Measurements from ENCODE around the gene ARMC10.
"Not testable (repeated sequence)": the region's sequence is repeated elsewhere in the genome, so short reads cannot be mapped to it uniquely, and the experiment has no call there.

Gene ARMC10

GRCh38 chr7:103129702-103130549, 55.0 kb downstream of the ARMC10 start:
- DNase-seq: no peak

GRCh38 chr7:103130901-103131624, 56.1 kb downstream of the ARMC10 start:
- DNase-seq: no peak

DNA sequence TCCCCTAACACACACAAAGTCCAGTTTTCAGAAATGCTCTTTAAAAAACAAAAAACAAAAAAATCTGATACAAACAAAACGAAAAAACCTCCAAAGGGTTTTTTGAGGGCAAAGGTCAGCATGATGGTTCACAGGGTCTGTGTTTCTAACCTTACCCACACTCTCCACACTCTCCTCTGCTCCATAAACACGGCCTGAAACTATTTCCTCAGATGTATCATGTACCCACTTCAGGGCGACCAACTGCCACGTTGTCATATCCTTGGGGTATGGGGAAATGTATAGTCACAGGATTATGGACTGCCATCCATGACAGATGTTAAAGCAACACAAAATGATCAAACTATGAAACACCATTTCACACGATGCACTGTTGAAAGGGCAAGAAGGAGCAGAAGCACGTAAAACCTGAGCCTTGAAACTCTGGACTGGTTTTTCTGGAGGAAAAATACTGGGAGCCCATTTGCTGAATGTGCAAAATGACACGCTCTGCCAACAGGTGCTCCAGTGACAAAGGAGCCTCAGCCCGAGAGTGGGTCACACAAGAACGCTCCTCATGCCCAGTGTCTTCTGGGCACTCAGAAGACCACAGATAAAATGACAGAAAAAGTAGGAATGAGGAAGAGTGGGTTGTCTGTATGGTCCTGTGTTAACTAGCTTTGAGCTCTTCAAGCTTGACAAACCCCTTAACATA, 58.2 kb downstream of the ARMC10 start:
- no peak for DNase-seq

DNA sequence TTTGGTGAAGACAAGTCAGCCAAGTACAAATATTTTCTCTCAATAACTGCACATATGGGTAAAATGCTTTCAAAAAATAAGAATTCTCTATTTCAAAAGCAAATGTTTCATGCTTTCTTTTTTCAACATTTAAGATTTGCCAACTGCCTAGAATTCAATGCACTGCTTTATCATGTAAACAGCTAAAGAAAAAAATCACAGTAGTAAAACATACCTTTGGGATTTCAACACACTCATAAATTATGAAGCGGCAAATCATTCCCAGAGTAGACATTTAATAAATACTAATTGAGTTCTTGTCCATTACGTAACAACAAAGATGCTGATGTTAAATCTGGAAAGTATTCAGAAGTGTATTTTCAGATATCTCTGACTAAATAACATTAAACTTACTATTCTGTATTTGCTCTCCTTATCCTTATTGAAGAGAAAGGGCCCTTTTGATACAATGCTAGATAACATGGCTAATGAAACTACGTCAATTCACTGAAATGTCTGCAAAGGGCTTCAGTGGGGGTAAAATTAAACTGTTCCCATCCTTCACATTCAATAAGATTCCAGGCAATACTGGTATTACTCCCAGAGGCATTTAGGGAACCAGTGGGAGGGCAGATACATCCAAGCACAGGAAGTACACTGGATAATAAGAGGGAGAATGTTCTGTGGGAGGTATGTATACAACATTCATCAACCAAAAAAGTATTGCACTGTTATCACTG, 60.1 kb downstream of the ARMC10 start:
- DNase-seq: no peak

- no peak for DNase-seq
Measured at GRCh38 chr7:103140061-103140460, 65.1 kb downstream of the ARMC10 start.

DNA sequence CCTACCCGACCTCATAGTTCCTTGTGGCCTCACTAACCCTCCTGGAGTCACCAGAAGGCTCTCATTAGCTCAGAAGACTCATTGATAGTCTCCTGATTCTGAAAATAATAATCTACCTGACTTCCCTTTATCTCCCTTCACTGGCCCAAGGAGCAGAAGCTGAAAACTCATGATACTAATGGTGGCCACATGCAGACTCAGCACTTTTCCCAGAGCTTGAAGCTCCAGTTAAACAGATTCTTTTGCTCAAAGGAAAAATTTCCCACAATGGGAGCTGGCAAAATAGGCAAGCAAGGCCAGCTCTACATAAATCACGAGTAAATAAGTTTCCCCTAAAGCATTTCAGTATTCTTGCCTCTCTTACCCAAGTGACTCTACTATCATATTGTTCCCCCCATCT, 65.7 kb downstream of the ARMC10 start:
- no peak for DNase-seq

GRCh38 chr7:103141753-103142404, 66.9 kb downstream of the ARMC10 start:
- DNase-seq: no peak

DNA sequence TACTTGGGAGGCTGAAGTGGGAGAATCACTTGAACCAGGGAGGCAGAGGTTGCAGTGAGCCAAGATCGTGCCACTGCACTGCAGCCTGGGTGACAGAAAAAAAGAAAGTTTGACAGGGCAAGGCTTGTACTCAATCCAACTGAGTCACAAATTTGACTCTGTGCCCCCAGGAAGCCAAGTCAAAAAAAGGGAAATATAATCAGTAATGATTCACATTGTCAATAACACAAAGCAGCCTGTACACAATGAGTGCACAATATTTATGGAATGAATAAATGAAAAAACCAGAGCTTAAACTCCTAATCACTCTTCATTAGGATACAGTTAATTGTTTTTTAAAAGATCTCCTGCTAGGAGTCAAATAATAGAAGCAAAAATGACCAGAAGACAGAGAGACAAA, 67.6 kb downstream of the ARMC10 start:
- no peak for DNase-seq

GRCh38 chr7:103143868-103144267, 68.9 kb downstream of the ARMC10 start:
- DNase-seq: no peak

- not testable (repeated sequence) for DNase-seq
Measured at GRCh38 chr7:103144754-103145153, 69.8 kb downstream of the ARMC10 start.

DNA sequence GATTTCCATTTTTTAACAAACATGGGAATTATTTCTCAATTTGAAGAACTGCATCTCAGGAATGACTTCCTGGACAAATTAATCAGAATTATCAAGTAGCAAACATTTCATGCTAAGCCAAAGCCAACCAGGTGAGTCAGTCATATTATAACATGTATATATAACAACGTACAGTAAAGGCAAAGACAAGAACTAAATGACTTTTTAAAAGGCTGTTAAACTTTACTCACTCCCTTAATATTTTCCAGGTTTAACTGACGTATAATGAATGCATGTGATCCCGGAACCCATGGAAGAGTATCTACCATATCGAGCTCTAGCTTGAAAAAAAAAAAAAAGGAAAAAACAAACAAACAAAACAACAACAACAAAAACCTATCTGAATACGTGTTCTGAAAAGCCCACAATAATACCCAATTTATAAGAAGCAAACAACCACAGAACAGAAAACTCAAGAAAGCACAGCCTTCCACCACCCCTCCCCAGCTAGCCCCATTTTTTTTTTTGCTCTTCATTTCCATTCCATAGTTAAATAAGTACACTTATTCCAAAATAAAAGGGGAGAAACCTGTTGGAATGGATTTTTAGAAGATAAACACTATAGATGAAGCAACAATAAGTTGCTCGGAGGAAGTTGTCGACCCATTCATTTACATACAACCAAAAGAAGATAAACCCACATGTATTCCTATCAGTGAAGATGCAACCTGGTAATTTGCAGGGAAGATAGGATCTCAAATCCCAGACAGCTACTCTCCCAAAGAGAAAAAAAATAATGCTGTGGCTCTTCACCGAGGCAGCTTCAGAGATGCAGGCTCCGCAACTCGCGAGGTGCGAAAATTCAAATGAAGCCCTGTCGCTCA, 73.4 kb downstream of the ARMC10 start:
- no peak for DNase-seq

Data from NCI-H446 (cell line).